NCI-H1417 treated with DMSO at 0.1 percent for 48 hours (cell line): ENCODE data around the gene KANK3.
"Not testable (repeated sequence)": the region's sequence is repeated elsewhere in the genome, so short reads cannot be mapped to it uniquely, and the experiment has no call there.

Source experiments
- DNase-seq: peaks from one replicate; lab custom pipeline; 2025; lab: John Stamatoyannopoulos, UW

The KANK3 gene

GRCh38 chr19:8342684-8343482 is at the start of gene KANK3:
TSS of gene KANK3 (minus strand) at chr19:8343262. CDS start at chr19:8337828, 5,434 bp downstream.
- no peak for DNase-seq

- DNase-seq = no peak
Measured at GRCh38 chr19:8392017-8392591, 49.0 kb upstream of the KANK3 start.

- DNase-seq = no peak
Measured at GRCh38 chr19:8391198-8392016, 48.3 kb upstream of the KANK3 start.

- peak; percentile 67 for DNase-seq
Measured at GRCh38 chr19:8390617-8390981, 47.5 kb upstream of the KANK3 start.

GRCh38 chr19:8389891-8390616 is 47.0 kb upstream of the KANK3 start, which contains the start of gene RAB11B:
TSS of gene RAB11B (plus strand) at chr19:8390360. CDS start at chr19:8390417, 57 bp downstream.
- DNase-seq = peak; percentile 99

- no peak for DNase-seq
Measured at GRCh38 chr19:8388612-8388958, 45.5 kb upstream of the KANK3 start.

GRCh38 chr19:8387688-8388611 is 44.9 kb upstream of the KANK3 start:
- no peak for DNase-seq

GRCh38 chr19:8386990-8387389 is 43.9 kb upstream of the KANK3 start:
- no peak for DNase-seq

GRCh38 chr19:8386419-8386818 is 43.4 kb upstream of the KANK3 start:
- DNase-seq = not testable (repeated sequence)

- not testable (repeated sequence) for DNase-seq
Measured at GRCh38 chr19:8385566-8385965, 42.5 kb upstream of the KANK3 start.

- not testable (repeated sequence) for DNase-seq
Measured at GRCh38 chr19:8385103-8385502, 42.0 kb upstream of the KANK3 start.

GRCh38 chr19:8384569-8384968 is 41.5 kb upstream of the KANK3 start:
- DNase-seq = not testable (repeated sequence)

GRCh38 chr19:8379156-8379891 is 36.3 kb upstream of the KANK3 start:
- DNase-seq = not testable (repeated sequence)

GRCh38 chr19:8377598-8377997 is 34.5 kb upstream of the KANK3 start:
- no peak for DNase-seq

- not testable (repeated sequence) for DNase-seq
Measured at GRCh38 chr19:8376373-8376974, 33.4 kb upstream of the KANK3 start.

GRCh38 chr19:8375766-8376165 is 32.7 kb upstream of the KANK3 start:
- not testable (repeated sequence) for DNase-seq

- DNase-seq = no peak
Measured at GRCh38 chr19:8373867-8374813, 31.1 kb upstream of the KANK3 start.

GRCh38 chr19:8371011-8371804 is 28.1 kb upstream of the KANK3 start:
- no peak for DNase-seq
